ENCODE measurements around the gene PIP4K2C. TPM values are rescaled to one million over a fixed set of nuclear protein-coding genes. Genes with fewer than 3 reads are reported as not detected.
"Not testable (repeated sequence)": the region's sequence is repeated elsewhere in the genome, so short reads cannot be mapped to it uniquely, and the experiment has no call there.

PIP4K2C gene
- total RNA-seq, 2 donors from 2014 or later, result 16.0 to 23.0 TPM

DNA sequence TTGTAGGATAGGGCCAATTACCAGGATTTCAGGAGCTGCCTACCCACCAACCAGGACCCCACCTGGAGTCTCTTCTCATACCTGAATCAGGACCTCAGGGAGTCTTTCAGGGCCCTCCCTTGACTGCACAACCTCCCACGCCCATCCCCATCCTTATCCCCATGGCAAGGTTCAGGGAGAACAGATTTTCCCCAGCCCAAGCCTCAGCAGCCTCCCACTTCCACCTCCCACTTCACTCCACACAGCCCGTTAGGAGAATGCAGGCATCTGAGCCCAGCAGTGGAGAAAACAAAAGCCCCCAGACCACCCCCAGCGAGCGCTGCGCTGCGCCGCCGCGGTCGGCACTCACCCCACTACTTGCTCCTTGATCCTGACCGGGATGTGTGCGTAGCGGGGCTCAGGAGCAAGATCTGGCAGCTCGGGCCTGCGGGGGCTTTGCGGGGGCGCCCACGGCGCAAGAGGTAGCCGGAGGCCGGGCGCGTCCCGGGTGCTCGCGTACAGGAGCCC is 40.6 kb downstream of the PIP4K2C start:
- H3K27me3 Mint-ChIP-seq, result peaks cover 42% of the 10 kb centered on the region
- no peak for ATAC-seq (replicated peaks)
- H3K36me3 Mint-ChIP-seq (ENCODE audit: low read depth), result no peaks in the 10 kb centered on the region
- H3K4me1 Mint-ChIP-seq, result no peaks in the 10 kb centered on the region
- peak overlapping the region; percentile 76 for H3K4me3 Mint-ChIP-seq
- no peak overlapping the region for H3K27ac Mint-ChIP-seq
- no peaks in the 10 kb centered on the region for H3K9me3 Mint-ChIP-seq

DNA sequence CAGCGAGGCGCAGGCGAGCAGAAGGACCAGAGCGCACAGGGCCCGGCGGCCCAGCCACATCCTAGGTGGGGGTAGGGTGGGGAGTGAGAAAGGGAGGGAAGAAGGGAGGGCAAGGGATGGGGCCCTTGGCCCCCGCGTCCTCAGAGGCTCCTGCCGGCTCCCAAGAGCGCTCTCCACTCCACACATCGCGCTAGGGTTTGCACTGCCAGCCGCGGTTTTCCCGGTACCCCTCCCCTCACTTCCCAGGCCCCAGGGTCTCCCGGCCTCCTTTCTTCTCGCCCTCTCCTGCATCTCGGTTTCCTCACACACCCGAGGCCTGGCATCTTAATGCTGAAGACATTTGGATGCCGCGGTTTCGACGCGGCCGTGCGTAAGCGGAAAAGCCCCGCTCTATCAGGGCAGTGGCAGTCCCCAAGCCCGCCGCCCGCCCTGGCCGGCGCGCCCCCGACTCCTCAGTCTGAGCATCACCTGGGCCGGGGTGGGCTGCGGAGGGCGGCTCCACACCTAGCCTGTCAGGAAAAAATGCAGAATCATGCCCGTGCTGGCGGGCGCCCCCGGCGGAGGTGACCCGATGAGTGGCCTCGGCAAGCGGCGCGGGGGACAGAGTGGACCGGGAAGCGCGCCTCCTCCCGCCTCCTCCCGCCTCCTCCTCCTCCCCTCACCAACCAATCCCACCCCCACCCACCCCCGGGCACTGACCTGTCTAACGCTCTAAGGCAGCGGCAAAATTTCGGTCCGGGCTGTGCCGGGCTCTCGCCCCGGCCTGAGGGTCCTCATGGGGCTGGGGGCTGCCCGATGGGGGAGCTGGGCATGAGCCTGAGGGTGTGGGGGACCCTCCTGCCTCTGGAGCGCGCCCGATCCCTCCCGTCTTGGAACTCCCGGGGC is 41.3 kb downstream of the PIP4K2C start:
- Mint-ChIP-seq H3K27me3 (peaks cover 36% of the 10 kb centered on the region), H3K4me3 (peak overlapping the region; percentile 76), H3K36me3 (ENCODE audit: low read depth) (no peaks in the 10 kb centered on the region), H3K27ac (no peak overlapping the region), H3K4me1 (no peaks in the 10 kb centered on the region), H3K9me3 (no peaks in the 10 kb centered on the region)
- peak; percentile 50 for ATAC-seq (replicated peaks)

DNA sequence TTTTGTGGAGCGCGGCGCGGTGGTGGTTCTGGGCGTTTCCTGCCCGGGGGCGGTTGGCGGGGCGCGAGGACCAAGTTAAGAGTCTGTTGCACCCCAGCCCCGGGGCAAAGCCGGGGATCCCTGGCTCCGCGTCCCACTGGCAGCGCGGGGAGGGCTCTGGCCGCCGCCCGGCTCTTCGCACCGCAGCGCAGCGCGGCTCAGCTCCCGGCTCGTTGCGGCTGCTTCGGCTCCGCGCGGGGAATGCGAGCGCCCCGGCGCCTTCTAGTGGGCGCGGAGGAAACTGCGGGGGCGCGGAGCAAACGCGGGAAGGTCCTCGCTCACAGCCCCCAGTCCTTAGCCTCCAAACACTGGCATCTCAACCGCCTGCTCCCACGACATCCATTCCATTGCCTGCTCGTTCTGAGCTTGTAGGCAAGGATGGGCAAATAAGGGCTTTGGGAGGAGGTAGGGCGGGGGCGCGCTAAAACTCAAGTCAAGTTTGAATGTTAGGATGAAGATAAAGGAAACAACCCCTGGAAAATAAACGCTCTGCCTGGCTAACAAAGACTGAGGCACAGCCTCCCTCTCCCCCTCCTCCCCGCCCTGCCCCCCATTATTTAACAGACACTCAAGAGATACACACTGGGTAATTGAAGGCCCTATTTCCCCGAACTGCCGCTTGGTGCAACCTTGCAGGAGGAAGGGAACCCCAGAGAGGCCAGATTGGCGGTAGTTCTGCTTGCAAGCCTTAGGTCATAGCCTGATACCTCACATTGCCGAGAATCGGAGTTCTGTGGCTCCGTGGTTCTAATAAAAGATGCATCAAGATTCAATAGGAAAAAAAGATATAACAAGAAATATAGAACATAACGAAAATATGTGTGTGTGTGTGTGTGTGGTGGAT is 42.2 kb downstream of the PIP4K2C start, which contains the start of gene B4GALNT1:
Gene B4GALNT1, minus strand, starts transcription at position 244 of the 883 bp plus-strand sequence. CDS start 1,069 bp downstream, outside the sequence.
- H3K9me3 Mint-ChIP-seq, result no peaks in the 10 kb centered on the region
- H3K4me3 Mint-ChIP-seq, result peak within 1 kb of the TSS; percentile 76
- no peaks in the 10 kb centered on the region for H3K4me1 Mint-ChIP-seq
- peak; percentile 88 for ATAC-seq (replicated peaks)
- peaks cover 33% of the 10 kb centered on the region for H3K27me3 Mint-ChIP-seq
- no peak within 1 kb of the TSS for H3K27ac Mint-ChIP-seq
- no peaks in the 10 kb centered on the region for H3K36me3 Mint-ChIP-seq (ENCODE audit: low read depth)

DNA sequence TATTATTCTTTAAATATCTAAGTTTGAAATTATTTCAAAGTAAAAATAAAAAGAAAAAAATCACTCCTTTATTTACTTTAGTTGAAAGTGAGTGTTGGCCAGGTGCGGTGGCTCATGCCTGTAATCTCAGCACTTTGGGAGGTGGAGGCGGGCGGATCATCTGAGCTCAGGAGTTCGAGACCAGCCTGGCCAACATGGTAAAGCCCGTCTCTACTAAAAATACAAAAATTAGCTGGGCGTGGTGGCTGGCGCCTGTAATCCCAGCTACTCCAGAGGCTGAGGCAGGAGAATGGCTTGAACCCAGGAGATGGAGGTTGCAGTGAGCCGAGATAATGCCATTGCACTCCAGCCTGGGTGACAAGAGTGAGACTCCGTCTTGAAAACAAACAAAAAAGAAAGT is 45.7 kb downstream of the PIP4K2C start:
- peaks cover 21% of the 10 kb centered on the region for H3K27me3 Mint-ChIP-seq
- not testable (repeated sequence) for H3K27ac Mint-ChIP-seq; H3K4me3 Mint-ChIP-seq; H3K36me3 Mint-ChIP-seq (ENCODE audit: low read depth); H3K4me1 Mint-ChIP-seq; ATAC-seq (replicated peaks); H3K9me3 Mint-ChIP-seq

DNA sequence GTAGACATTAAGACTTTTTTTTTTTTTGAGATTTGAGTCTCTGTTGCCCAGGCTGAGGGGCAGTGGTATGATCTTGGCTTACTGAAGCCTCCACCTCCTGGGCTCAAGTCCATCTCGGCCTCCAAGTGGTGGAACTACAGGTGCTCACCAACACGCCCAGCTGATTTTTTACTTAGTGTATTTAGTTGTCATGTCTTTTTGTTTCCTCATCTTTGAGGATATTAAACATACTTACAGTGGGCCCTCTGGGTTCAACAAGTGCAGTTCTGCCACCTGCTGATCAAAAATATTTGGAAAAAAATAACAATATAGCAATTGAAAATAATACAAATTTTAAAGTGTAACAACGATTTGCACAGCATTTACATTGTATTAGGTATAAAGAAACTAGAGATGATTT is 46.4 kb downstream of the PIP4K2C start:
- no peaks in the 10 kb centered on the region for H3K4me1 Mint-ChIP-seq
- H3K27me3 Mint-ChIP-seq, result peaks cover 19% of the 10 kb centered on the region
- no peak overlapping the region for H3K27ac Mint-ChIP-seq
- no peak overlapping the region for H3K4me3 Mint-ChIP-seq
- no peak for ATAC-seq (replicated peaks)
- H3K36me3 Mint-ChIP-seq (ENCODE audit: low read depth), result no peaks in the 10 kb centered on the region
- H3K9me3 Mint-ChIP-seq, result no peaks in the 10 kb centered on the region

DNA sequence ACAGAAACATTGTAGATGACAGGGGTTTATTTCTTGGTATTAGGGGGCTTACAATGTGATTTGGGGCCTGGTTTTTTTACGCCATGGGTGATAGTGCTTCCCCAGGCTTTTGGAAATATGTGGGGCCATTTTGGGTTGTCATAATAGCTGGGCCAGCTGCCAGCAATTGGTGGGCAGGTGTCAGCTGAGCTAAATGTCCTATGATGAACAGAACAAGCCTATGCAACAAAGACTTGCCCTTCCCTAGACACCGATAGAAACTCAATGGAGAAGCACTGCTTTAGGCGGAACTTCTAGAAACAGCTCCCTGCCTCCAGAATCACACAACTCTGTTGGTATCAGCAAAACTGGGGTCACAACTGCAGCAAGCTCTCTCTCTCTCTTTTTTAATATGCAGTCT is 47.1 kb downstream of the PIP4K2C start:
- no peak for ATAC-seq (replicated peaks)
- Mint-ChIP-seq H3K27me3 (peaks cover 19% of the 10 kb centered on the region), H3K36me3 (ENCODE audit: low read depth) (no peaks in the 10 kb centered on the region), H3K4me3 (no peak overlapping the region), H3K4me1 (no peaks in the 10 kb centered on the region), H3K27ac (no peak overlapping the region), H3K9me3 (no peaks in the 10 kb centered on the region)

DNA sequence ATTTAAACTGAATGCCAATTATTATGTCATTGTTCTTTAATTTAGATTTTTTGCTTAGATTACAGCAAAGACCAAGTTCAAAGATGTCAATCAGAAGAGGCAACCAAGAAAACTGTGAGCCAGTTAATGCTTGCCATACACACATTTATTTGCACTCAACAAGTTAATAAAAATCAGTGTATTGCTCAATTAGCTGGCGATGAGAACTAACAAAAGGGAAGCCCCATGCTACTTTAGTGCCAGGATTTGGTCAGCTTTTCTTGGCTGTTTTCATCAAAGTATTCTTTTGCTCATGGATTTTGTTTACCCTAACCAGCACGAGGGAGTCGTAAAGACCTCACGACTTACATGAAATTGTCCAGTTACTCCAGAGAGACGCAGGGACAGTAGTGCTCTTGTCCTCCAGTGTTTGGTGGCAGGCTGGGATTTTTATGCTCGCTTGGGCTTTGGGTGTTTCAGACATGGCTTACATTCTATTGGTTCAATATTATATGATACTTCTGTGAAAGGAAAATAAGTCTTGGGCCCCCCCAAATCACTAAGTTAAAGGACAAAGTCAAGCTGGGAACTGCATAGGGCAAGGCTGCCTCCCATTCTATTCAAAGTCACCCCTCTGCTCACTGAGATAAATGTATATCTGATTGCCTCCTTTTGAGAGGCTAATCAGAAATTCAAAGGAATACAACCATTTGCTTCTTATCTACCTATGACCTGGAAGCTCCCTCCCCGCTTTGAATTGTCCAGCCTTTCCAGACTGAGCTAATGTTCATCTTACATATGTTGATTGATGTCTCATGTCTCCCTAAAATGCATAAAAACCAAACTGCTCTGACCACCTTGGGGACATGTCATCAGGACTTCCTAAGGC is 49.4 kb downstream of the PIP4K2C start:
- H3K36me3 Mint-ChIP-seq (ENCODE audit: low read depth), result no peaks in the 10 kb centered on the region
- no peak for ATAC-seq (replicated peaks)
- no peak overlapping the region for H3K4me3 Mint-ChIP-seq
- no peaks in the 10 kb centered on the region for H3K4me1 Mint-ChIP-seq
- peaks cover 13% of the 10 kb centered on the region for H3K27me3 Mint-ChIP-seq
- no peak overlapping the region for H3K27ac Mint-ChIP-seq
- no peaks in the 10 kb centered on the region for H3K9me3 Mint-ChIP-seq

DNA sequence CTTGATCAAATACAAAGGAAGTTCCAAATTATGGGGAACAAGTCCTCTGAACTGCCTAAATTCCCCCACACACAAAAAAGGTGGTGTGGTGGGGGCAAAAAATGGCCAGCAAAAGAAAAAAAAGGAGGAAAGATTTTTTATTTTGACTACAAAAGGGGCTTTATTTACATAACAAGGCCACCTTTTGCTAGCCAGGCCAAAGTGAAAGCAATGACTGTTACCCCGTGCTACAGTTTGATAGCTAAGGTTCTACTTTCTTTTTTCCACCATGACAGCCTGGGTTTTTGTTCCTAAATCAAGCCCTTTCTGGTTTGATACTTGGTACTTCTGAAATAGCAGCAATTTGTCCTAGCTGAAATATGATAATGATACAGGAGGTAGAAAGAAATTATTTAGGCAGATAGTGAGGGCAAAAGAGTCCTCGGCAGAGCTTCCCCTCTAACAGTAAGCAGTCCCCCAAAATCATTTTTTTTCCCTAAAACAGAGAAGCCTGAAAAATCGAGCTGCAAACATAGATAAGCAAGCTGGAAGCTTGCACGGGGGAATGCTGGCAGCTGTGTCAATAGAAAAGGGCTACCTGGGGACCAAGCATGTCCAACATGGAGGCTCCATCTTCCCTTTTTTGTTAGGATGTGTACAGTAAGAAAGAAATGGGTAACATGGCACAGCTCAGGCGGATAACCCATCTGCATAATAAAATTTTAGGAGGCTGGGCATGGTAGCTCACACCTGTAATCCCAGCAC is 50.9 kb downstream of the PIP4K2C start:
- Mint-ChIP-seq H3K27me3 (peaks cover 13% of the 10 kb centered on the region), H3K9me3 (no peaks in the 10 kb centered on the region), H3K27ac (no peak overlapping the region), H3K36me3 (ENCODE audit: low read depth) (no peaks in the 10 kb centered on the region), H3K4me1 (no peaks in the 10 kb centered on the region), H3K4me3 (no peak overlapping the region)
- ATAC-seq (replicated peaks), result no peak

DNA sequence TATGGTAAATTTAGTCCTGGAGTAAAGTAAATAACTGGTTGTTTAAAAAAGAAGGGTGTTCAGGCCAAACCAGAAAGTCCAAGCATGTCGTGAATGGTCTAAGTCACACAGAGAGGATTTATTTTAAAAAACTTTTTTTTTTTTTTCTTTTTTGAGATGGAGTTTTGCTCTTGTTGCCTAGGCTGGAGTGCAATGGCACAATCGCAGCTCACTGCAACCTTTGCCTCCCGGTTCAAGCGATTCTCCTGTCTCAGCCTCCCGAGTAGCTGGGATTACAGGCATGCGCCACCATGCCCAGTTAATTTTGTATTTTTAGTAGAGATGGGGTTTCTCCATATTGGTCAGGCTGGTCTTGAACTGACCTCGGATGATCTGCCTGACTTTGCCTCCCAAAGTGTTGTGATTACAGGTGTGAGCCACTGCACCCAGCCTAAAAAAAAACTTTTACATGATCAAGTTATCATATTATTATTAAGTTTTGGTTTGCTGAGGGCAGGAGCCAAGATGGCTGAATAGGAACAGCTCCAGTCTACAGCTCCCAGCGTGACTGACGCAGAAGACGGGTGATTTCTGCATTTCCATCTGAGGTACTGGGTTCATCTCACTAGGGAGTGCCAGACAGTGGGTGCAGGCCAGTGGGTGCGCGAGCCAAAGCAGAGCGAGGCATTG is 55.1 kb downstream of the PIP4K2C start:
- not testable (repeated sequence) for H3K27ac Mint-ChIP-seq; H3K4me3 Mint-ChIP-seq; H3K9me3 Mint-ChIP-seq; ATAC-seq (replicated peaks); H3K27me3 Mint-ChIP-seq; H3K4me1 Mint-ChIP-seq; H3K36me3 Mint-ChIP-seq (ENCODE audit: low read depth)

DNA sequence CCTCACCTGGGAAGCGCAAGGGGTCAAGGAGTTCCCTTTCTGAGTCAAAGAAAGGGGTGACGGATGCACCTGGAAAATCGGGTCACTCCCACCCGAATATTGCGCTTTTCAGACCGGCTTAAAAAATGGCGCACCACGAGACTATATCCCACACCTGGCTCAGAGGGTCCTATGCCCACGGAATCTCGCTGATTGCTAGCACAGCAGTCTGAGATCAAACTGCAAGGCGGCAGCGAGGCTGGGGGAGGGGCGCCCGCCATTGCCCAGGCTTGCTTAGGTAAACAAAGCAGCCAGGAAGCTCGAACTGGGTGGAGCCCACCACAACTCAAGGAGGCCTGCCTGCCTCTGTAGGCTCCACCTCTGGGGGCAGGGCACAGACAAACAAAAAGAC is 55.7 kb downstream of the PIP4K2C start:
- not testable (repeated sequence) for H3K9me3 Mint-ChIP-seq; ATAC-seq (replicated peaks); H3K36me3 Mint-ChIP-seq (ENCODE audit: low read depth); H3K27me3 Mint-ChIP-seq; H3K4me3 Mint-ChIP-seq; H3K27ac Mint-ChIP-seq; H3K4me1 Mint-ChIP-seq

All from activated T-helper 17 cell treated with anti-CD3 and anti-CD28 coated beads, Interleukin-2, amount 50 U/mL, for 72 hours (primary cell).